ENCODE data around the gene APBA1.

APBA1 gene

GRCh38 chr9:69504058-69504457 is 168.1 kb downstream of the APBA1 start:
- TF ChIP-seq, protein P1, sequence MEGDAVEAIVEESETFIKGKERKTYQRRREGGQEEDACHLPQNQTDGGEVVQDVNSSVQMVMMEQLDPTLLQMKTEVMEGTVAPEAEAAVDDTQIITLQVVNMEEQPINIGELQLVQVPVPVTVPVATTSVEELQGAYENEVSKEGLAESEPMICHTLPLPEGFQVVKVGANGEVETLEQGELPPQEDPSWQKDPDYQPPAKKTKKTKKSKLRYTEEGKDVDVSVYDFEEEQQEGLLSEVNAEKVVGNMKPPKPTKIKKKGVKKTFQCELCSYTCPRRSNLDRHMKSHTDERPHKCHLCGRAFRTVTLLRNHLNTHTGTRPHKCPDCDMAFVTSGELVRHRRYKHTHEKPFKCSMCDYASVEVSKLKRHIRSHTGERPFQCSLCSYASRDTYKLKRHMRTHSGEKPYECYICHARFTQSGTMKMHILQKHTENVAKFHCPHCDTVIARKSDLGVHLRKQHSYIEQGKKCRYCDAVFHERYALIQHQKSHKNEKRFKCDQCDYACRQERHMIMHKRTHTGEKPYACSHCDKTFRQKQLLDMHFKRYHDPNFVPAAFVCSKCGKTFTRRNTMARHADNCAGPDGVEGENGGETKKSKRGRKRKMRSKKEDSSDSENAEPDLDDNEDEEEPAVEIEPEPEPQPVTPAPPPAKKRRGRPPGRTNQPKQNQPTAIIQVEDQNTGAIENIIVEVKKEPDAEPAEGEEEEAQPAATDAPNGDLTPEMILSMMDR (IDR thresholded peaks at IDR 0.05; ENCODE audit: borderline replicate concordance, control extremely low read depth, extremely low read depth, insufficient read depth, missing control alignments): no peak
- no peak for DNase-seq (ENCODE audit: low spot score)
- in situ Hi-C loops (cut with MboI; ENCODE audit: low sequenced_read_pairs, unreplicated experiment): no loop called here

- no peak for DNase-seq (ENCODE audit: low spot score)
- in situ Hi-C loops (cut with MboI; ENCODE audit: low sequenced_read_pairs, unreplicated experiment): no loop called here
- TF ChIP-seq, protein P1 (IDR thresholded peaks at IDR 0.05; ENCODE audit: borderline replicate concordance, control extremely low read depth, extremely low read depth, insufficient read depth, missing control alignments): no peak
Observed at GRCh38 chr9:69502671-69503301, 169.4 kb downstream of the APBA1 start.

DNA sequence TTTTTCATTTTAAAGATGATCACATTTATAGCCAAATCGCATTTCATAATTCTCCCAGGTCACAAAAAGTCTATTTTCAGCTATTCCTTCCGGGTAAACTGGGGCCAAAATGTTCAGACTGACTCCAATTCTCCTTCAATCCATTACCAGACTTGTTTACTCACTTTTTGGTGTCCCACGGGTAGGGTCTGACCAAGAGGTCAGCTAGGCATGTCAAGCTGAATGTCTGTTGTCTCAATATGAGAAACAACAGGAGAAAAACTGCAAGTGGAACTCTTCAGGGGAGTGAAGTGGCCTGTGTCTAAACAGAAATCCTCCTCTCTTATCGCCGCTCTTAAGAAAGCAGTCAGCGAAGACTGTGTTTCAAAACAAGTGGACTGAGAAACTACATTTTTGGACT is 171.3 kb downstream of the APBA1 start:
- DNase-seq (ENCODE audit: low spot score): no peak
- in situ Hi-C loops (cut with MboI; ENCODE audit: low sequenced_read_pairs, unreplicated experiment): no loop called here
- TF ChIP-seq, protein P1 (IDR thresholded peaks at IDR 0.05; ENCODE audit: borderline replicate concordance, control extremely low read depth, extremely low read depth, insufficient read depth, missing control alignments): no peak

- TF ChIP-seq, protein P1 (IDR thresholded peaks at IDR 0.05; ENCODE audit: borderline replicate concordance, control extremely low read depth, extremely low read depth, insufficient read depth, missing control alignments): no peak
- DNase-seq (ENCODE audit: low spot score): no peak
- in situ Hi-C loops (cut with MboI; ENCODE audit: low sequenced_read_pairs, unreplicated experiment): no loop called here
Observed at GRCh38 chr9:69499959-69500358, 172.2 kb downstream of the APBA1 start.

DNA sequence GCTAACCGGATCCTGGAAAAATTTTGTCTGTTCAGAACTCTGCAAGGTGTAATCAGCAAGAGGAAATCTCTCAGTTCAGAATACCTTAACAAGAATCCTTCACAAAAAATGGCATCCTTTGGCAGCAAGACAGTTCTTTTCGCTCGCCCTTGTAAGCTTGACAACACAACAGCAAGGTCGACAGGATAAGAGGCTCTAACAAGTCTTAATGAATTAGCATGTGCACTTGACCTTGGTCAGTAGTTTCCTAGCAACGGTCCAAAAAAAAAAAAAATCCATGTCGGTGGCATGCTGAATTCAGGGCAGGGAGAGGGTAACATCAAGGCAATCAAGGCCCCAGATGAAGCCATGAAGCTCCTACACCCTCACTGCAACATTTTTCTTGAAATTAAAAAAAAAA is 172.8 kb downstream of the APBA1 start:
- no peak for DNase-seq (ENCODE audit: low spot score)
- TF ChIP-seq, protein P1 (IDR thresholded peaks at IDR 0.05; ENCODE audit: borderline replicate concordance, control extremely low read depth, extremely low read depth, insufficient read depth, missing control alignments): no peak
- in situ Hi-C loops (cut with MboI; ENCODE audit: low sequenced_read_pairs, unreplicated experiment): no loop called here

DNA sequence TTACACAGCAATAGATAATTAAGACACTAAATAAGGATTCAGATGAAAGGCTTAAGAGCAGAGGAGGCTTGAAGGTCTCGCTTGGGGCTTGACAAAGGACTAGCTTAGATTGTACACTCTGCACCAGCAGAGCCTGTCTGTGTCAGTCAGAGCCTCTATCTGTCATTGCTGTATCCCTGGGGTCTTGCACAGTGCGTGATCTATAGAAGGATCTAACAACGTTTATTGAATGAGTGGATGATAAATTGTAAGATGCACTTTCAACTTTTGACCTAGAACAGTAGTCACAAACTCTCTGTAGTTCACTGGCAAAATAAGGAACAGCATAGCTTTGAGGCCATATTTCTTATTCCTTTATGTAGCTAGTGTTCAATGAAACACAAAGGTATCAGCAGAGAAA is 173.7 kb downstream of the APBA1 start:
- no peak for DNase-seq (ENCODE audit: low spot score)
- TF ChIP-seq, protein P1 (IDR thresholded peaks at IDR 0.05; ENCODE audit: borderline replicate concordance, control extremely low read depth, extremely low read depth, insufficient read depth, missing control alignments): no peak
- in situ Hi-C loops (cut with MboI; ENCODE audit: low sequenced_read_pairs, unreplicated experiment): no loop called here

All from GM13976 (cell line).